HuH-7.5 (cell line): ENCODE results near the gene CD28.

Experiments used
- DNase-seq: peaks from one replicate; pipeline ENCODE4 v3.0.0; 2011; ENCODE audit warnings: low spot score

The CD28 gene

DNA sequence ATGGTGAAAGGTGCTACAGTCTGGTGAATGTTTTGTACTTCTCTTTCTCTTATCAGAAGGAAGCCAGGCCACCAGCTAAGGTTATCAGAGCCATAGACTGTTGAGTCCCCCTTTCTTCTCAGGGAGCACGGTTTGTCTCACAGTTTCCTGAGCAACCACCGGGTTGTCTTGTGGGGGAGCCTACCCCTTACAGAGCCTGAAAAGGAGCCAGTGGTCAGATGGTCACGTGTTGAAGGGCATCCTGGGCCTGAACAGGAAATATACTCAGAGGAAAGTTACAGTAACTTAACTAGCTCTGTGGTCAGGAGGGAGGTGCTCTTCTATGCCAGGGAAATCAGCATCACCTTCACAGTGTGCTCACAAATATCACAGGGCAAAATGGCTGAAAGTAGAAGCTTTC is 11.6 kb downstream of the CD28 start:
- DNase-seq, result no peak

DNA sequence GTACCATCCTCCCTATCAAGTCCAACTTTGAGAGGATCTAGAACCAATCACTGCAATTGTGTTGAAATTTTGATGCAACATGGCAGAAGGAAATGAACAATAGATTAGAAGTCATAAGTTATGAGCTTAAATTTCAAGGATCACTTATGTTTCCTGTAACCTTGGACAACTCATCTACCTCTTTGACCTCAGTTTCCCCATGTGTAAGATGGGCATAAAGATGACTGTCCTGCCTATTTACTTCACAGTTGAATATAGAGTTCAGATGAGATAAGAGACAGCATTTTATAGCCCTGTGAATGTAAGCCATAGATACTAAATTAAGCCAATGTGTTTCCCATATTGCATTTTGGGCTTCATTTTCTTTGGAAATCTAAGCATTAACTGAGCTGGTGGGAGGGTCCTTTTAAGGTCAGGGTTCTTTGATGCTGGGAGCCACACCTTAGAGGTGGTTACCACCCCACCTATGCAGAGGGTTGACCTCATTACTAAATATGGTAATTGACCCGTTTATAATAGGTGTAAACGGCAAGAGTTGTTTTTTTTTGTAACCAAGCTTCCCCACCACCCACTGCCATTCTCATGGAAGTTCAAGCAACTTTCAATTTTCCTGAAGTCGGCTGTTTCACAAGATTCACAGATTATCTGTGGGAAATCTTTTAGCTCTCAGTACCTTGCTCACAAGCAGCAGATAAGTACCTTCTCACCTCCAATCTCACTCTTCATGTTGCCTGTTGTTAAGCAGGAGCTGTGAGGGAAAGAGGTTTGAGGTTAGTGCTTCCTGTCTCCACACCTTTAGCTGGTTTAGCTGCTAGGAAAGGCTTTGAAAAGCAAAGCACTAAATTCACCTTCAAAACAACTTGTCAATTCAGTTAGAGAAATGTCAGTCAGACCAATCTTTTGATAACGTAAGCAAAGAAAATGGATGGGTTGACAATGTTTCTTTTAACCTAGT is 13.3 kb downstream of the CD28 start:
- DNase-seq, result no peak

DNA sequence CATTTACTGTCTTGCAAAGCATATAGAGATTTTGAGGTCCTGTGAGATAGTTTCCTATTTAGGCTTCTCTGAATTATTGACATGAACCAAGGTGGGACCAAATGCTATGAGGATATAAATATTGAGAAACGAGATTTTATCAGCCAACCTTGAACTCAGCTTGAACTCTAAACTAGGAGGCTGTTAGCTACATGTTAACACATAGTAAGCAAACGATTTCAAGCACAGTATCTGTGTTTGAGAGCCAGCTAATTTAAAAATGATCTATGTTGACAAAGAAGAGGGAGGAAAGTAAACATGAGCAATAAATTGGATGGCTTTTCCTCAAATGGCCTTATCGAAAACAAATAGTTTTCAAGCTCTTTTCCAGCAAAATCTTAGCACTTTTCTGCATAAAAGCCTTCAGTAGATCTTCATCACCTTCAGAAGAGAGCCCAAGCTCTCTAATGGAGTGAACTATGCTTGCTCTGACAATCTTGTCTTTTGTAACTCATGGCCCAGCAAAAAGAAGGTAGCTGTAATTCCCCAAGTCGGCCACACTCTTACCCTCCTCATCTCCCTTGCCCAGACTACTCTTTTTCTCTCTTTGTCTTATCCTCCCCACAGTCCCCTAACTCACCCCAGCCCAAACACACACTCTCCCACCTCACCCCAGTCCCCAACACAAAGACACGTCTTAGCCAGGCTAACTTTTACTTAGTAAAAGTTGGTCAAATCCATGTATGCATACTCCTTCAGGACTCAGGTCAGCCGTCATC is 14.7 kb downstream of the CD28 start:
- no peak for DNase-seq

DNA sequence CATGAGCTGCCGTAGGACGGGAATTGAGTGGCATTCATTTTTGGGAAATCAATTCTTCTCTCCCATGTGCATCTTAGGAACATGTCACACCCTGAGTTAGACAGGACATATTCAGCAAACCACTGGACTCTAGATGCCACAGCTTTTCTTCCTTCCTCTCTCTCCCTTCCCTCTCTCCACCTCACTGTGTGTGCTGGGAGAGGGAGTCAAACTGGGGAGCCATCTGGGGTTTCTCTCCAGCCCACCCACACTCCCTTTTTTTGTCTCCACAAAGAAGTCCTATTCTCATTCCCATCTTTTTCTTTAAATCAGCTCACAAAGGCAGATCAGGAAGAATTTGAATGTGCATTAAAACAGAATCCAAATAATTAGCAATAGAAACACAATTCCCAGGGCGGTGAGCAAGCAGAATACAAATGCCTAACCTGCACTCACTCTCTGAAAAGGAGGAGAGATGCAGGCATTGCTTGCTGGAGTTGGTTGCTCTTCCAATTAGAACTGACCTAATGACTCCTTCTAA is 15.4 kb downstream of the CD28 start:
- DNase-seq, result no peak

DNA sequence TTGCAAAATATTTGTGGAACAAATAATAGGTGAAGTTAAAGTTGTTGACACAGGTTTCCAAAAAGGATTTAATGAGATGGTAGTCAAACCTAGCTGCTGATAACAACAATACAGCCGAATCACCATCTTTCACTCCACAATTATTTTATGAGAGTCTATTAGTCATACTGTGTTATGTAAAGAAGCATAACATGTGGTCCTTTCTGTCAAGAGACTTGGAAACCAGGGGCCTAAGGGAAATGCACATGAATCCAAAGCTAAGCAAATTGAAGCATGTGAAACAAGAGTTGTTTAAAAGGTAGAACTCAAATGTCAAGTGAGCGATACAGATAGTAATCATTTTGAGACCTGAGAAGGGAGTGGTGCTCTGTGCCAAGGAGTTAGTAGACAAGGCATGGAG is 16.0 kb downstream of the CD28 start:
- no peak for DNase-seq

DNA sequence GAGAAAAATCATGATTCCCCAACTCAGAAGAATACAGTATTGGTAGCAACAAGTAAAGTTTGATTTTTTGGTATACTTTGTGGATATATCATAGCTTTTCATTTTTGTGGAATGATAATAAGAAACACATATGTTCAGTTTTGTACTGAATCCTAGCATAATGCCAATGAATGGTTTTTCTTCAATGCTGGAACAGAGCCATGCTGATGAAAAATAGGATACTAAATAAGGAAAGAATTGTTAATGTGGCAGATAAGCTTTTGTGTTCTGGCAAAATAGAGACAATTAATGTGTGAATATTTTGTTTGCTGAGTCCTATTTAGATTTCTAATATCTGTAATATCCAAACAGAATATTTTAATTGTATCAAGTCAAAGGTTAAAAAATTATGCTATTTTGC is 21.9 kb downstream of the CD28 start:
- DNase-seq, result no peak

DNA sequence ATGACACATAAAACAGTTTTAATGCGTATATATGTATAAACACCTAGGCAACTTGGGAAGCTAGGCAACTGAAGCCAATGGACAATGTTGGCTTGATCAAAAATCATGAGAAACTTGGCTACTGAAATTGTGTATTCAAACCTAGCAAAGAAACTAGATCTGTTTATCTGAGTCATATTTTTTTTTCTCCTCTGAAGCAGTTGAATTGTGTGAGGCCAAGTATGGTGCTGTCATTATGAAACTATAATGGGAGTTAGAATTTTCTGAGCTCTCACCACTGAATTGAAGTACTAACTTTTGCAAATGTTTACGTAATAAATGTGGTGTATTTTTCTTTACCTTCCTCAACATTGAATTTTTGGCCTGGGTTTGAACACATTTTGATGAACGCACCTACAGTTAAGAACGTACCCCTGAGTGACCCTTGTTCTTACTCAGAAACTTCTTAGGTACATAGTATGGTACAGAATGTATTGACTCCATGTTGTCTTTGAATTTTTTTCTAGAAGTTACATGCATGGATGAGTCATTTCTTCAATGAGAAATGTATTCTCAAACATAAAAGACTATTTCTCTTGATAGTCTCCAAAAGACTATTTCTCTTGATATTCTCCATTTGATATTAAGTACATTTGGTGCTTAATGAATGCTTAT is 23.8 kb downstream of the CD28 start:
- no peak for DNase-seq

DNA sequence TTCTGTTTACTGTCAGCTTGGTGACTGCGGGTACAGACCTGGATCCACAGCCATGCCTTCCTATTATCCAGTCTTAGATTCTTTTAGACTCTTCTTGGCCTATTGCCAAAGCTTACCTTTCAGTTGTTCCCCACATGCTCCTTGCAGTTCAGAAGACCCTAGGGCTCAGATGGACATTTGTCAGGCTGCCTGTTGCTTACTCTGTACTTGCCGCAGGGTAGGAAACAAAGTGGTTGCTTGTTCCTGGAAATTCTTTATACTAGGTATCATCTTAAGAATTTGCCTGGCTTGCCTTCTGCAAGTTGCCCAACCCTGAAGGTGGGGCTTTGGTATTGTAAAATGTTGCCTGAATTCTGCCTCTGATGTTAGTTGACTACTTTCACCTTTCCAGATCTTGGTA is 24.4 kb downstream of the CD28 start:
- no peak for DNase-seq

DNA sequence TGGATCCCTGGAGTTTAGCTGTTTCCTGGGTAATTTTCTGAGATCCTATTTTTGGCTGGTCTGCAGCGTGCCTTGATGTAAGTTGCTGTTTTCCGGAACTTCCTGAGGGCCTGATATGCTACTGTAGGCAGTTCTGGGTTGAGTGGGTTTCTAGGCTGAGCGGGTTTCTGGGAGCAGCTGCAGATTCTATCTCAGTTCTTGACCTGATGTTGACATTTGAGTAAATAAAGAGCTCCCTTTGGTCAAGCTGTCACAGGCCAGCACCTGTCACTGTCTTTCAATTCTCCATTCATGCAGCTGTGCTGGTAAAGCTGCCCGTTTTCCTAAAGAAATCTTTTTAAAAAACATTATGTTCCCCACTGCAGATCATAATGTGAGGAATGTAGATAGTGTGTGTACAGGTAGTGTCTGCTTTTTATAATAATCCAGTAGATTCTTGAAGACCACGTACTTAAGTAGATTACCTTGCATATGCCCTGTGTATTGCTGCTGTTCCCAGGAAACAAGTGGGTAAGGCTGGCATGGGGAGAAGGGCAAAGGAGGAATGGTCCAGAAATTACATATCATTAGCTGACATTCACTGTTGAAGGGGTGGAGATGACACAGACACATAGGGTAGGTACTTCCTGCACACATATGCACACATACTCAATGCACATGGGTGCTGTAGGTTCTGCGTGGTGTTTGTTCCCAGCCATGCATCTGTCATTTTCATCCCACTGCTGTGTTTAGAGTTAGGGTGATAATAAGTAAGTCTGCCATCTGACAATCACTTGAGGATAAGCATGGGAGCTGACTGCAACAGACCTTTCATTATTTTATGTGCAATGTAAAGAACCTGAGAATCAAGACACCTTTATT is 25.9 kb downstream of the CD28 start:
- no peak for DNase-seq

DNA sequence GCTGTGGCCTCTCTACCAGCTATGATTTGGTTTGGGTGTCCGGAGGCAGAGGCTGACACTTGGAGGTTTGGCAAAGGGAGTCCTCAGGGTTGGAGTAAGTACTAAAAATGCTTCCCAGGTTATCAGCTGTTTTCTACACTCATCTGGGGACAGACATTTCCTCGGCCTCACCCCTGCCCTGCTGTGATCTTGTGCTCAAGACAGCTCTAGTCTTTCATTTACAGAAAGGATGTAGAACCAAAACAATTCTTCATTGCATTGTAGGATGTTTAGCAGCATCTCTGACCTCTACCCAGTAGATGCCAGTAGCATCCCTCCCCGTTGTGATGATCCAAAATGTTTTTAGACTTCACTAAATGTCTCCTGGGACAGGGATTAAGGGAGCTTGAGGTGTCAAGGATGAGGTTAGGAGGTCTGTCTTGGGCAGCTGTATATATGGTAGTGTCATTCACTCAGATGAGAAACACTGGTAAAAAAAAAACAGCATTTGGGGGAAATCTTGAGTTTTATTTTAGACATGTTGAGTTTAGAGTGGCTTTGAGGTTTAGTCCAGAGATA is 26.6 kb downstream of the CD28 start:
- DNase-seq, result no peak

DNA sequence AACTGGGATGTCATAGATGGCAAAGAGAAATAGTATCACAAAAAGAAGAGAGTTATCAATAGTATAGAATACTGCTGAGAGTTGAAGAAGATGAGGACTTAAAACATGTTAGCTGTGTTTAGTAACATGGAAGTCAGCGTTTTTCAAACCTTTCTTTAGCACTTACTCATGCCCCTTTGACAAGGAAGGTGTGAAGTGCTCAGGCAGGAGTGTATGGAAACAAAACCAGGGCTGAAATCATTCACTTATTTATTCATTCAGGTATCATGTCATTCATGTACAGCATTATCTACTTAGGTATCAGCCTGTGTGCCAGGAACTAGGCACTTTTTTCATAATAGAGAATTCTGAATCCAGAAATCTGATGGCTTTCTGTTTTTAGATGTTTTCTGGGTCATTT is 27.2 kb downstream of the CD28 start:
- no peak for DNase-seq

DNA sequence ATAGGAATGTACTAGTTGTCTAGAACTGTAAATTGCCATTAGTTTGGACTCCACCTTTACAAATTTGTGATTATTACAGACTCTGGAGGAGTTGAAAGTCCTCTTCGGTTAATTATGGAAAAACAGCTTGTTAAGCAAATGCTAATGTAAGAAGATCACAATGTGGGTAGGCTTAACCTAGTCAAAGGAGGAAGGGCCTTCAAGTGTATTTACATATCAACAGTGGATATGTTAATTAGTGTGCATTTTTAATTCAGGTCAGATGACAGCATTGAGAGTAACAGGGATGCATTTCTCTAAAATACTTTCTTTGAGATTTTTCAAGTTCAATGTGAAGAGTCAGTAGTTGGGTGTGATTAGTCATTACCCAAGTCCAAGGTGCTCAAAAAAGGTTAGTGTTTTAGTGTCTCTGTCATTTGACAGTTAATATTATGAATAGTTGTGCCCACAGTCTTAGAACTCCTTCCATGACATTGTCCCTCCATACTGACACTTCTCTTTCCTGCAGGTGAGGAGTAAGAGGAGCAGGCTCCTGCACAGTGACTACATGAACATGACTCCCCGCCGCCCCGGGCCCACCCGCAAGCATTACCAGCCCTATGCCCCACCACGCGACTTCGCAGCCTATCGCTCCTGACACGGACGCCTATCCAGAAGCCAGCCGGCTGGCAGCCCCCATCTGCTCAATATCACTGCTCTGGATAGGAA is 28.0 kb downstream of the CD28 start:
- no peak for DNase-seq

DNA sequence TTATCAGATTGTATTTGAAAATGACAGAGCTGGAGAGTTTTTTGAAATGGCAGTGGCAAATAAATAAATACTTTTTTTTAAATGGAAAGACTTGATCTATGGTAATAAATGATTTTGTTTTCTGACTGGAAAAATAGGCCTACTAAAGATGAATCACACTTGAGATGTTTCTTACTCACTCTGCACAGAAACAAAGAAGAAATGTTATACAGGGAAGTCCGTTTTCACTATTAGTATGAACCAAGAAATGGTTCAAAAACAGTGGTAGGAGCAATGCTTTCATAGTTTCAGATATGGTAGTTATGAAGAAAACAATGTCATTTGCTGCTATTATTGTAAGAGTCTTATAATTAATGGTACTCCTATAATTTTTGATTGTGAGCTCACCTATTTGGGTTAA is 30.9 kb downstream of the CD28 start:
- DNase-seq, result no peak

DNA sequence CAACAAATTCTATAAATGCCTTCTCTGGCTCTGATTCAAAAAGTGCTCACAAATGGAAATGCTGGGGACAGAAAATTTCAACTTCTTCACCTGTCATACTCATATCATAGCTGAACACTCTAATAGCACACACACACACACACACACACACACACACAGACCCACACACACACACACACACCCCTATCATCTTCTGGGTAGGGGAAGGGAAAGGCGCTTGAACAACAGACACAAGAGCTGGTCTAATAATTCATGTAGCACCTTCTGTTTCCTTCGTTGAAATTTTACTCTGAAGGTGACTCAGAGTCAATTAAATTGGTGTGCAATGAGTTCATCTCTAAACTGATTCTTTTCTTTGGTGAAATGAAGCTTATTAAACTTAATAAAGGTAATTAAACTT is 32.9 kb downstream of the CD28 start:
- DNase-seq, result no peak

DNA sequence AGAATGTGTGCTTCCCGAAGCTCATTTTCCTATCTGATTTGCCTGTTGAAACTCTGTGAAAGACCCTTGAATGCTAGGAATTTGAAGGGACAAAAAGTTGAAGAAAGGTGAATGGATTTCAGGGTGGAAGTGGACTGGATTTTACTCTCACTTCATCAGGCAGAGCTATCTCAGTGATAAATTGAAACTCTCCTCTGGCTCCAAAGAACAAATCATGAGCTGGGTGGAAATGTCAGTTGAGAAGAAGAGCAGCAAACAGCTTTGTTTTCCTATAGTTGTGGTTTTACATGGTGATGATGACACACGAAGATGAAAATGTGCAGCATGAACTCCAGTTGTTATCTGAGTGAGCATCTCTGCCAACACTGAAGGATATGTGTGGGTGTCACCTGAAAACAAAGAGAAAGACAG is 34.4 kb downstream of the CD28 start:
- no peak for DNase-seq

DNA sequence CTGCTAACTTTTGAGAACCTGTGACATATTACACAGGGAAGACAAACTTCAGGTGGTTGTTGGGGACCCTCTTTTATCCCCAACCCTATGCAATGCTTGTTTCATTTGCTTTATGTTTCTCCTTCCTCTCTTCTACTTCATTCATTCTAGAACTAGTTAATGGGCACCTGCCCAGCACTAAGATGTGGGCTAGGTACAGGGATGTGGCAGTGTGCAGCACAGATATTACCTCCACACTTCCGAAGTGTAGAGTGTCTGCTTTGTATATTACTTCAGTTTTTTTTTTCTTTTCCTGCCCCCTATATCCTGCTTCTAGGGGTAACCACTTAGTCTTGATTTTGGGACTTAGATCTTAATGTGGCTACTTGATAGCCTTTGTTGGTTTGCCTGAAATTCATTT is 35.1 kb downstream of the CD28 start:
- no peak for DNase-seq

DNA sequence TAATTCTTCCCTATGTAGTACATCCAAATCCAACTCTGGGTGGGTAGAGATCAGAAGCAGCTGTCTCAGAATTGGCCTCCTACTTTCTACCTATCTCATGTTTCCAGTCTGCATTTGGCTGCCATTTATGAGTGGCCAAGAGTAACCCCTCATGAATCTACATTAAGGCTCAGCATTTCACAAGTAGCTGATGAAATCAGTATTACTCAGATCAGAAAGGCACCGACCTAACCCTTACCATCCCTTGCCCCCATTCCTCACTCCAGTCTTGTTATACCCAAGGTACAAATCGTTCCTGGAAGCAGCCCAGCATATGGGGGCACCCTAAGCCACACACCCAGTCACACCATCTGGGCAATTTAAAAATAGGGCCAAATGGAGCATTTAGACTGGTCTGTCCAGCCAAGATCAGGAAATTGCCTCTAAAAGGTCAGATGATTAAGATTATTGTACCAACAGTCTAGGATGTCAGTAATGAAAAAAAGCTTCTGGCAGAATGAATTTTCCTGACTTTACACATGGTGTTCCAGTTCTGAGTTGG is 37.1 kb downstream of the CD28 start:
- no peak for DNase-seq

DNA sequence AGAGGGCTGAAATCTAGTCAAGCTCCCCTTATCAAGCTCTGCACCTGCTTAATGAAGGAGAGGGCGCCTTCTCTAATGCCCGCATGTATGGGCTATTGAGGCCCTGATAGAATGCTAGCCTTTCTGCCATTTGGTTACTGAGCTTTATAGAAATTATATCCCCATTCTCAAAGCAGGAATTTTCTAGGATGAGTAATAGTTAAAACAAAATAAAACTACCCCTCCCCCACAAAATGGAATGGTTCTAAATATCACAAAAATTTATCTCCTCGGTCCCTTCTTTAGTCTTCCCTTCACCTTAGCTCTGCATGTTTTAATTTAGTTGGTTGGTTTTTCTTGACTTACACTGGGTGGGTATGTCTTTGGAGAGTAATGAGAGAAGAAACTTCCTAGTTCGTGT is 37.7 kb downstream of the CD28 start:
- DNase-seq, result no peak

DNA sequence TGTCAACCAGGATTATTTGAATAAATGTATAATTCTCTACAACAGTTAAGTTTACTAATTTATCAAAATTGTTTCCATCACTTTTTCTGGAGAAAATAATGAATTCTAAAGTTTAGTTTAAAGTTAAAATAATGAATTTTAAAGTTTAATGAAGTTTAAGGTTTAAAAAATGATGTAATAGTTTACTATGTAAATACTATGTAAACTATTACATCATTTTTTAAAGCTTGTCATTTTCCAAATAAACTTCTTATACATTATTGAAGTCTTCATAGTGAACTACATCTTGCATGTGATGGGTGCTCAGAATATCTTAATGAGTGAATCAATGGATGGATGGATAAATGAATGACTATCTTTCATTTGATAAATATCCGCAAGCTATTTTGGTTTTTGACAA is 38.8 kb downstream of the CD28 start:
- no peak for DNase-seq

DNA sequence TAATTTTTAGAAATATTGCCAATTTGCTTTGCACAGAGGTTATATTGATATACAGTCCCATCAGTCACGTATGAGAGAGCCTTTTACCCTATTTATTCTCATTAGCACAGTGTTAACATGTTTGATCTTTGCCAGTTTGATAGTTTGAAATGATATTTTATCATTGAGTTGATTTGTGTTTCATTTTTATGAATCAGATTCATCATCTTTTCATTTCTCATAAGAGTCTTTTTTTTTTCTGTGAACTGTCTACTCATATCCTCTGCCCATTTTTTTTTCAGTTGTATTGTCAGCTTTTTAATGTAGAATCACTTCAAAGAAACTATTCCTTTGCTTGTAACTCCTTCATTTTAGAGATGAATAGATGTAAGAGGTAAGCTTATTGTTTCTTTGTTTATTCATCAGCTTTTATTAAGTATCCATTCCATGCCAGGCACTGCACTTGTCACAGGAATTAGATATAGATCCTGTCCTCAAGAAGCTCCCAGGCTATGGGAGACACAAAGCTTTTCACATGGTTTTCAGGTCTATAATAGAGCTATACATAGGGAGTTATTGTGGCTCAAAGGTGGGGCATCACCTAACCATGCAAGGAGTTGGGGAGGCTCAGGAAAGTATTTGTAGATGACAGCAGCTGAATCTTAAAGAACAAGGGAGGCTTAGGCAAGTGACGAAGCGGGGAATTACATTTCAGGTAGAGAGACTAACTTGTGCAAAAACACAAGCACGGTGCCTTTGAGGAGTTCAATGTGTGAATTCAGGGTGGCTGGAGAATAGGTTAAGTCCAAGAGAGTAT is 42.1 kb downstream of the CD28 start:
- DNase-seq, result no peak
